Spleen (tissue), 11 donors: ENCODE data around the gene ANKFY1. TPM values are rescaled to one million over a fixed set of nuclear protein-coding genes. Genes with fewer than 3 reads are reported as not detected.

Experiments
- DNase-seq: peaks from one replicate; pipeline ENCODE4 v3.0.0-alpha.2; 2020
- H3K27ac ChIP-seq, 8 donors: fragments of 200-600 bp; sonication (generic) in 7 of 8; 1 replicate in 4 of 8; 2 replicates in 4 of 8; pipeline versions ENCODE4 v1.5.0 to v1.8.0; 2016 to 2021; ENCODE audit warnings: inconsistent platforms in 4 of 8, mild to moderate bottlenecking in 4 of 8, moderate library complexity in 1 of 8
- H3K27me3 ChIP-seq, 7 donors: fragments of 200-600 bp; sonication (generic) in 6 of 7; replicated peaks in 1 of 7; 1 replicate in 4 of 7; 2 replicates in 3 of 7; pipeline versions ENCODE4 v1.5.0 to v1.8.0; 2016 to 2021; ENCODE audit warnings: inconsistent platforms in 3 of 7, mild to moderate bottlenecking in 1 of 7
- H3K36me3 ChIP-seq, 6 donors: fragments of 200-600 bp; sonication (generic) in 5 of 6; 1 replicate in 4 of 6; 2 replicates in 2 of 6; pipeline versions ENCODE4 v1.5.0 to v1.8.0; 2016 to 2021; ENCODE audit warnings: inconsistent platforms in 2 of 6
- H3K4me1 ChIP-seq, 6 donors: fragments of 200-600 bp; sonication (generic) in 5 of 6; 1 replicate in 3 of 6; 2 replicates in 3 of 6; pipeline versions ENCODE4 v1.5.0 to v1.8.0; 2016 to 2021; ENCODE audit warnings: inconsistent platforms in 3 of 6
- H3K4me3 ChIP-seq, 8 donors: fragments of 200-600 bp; sonication (generic) in 7 of 8; 1 replicate in 4 of 8; 2 replicates in 4 of 8; pipeline versions ENCODE4 v1.5.0 to v1.8.0; 2016 to 2021; ENCODE audit warnings: inconsistent platforms in 4 of 8, mild to moderate bottlenecking in 4 of 8, moderate library complexity in 2 of 8
- H3K9me3 ChIP-seq, 8 donors: fragments of 200-600 bp; sonication (generic) in 7 of 8; 1 replicate in 4 of 8; 2 replicates in 4 of 8; pipeline versions ENCODE4 v1.5.0 to v1.8.0; 2016 to 2021; ENCODE audit warnings: inconsistent platforms in 4 of 8
- POLR2A ChIP-seq, 3 donors: fragments of 450-650 bp; IDR thresholded peaks; one replicate each; pipeline ENCODE4 v1.5.1; 2017; ENCODE audit warnings: antibody characterized with exemption in 3 of 3, mild to moderate bottlenecking in 1 of 3
- POLR2AphosphoS5 ChIP-seq, 3 donors: sonication (generic); formaldehyde crosslinking; IDR thresholded peaks; one replicate each; pipeline ENCODE4 v1.5.1; 2017; ENCODE audit warnings: antibody characterized with exemption in 3 of 3
- WGBS, 5 donors: extraction: QIAGEN DNeasy Blood & Tissue Kit in 3 of 5; methylation state at CpG; one replicate each; pipeline versions ENCODE4 v1.1.5 to v1.1.7; 2013 to 2018; 5-methylcytosine and 5-hydroxymethylcytosine counted together
- intact Hi-C: fragments of 100-400 bp; cut with DNase I; formaldehyde crosslinking; loops from one replicate; pipeline ENCODE4 v1.15.0; 2023; ENCODE audit warnings: low total_unique reads
- polyA plus RNA-seq, 3 donors: library from polyadenylated mRNA; stranded (reverse); fragments of 200-250 nt; gene quantifications; one replicate each; pipeline ENCODE4 v1.2.1, GENCODE V29; 2013
- total RNA-seq, 7 donors: library from RNA; depleted of rRNA in 3 of 7; stranded (reverse); fragments of >200 nt in 3 of 7; fragmentation: NEBNext Ultra II Directional in 4 of 7; extraction: Animal tissue kit (Norgen Biotek cat#: 25700) in 4 of 7; gene quantifications; one replicate each; pipeline versions ENCODE4 v1.1.0 to v1.2.1, GENCODE V29; 2016 to 2021
- TF ChIP-seq, protein P1 (sequence below), 11 experiments: fragments of 200-600 bp in 7 of 11; fragments of 450-650 bp in 4 of 11; sonication (generic) in 4 of 11; IDR thresholded peaks in 8 of 11; conservative IDR thresholded peaks in 3 of 11; 1 replicate in 7 of 11; 2 replicates in 4 of 11; pipeline versions ENCODE4 v1.4.0 to v1.8.0; 2016 to 2021; ENCODE audit warnings: antibody characterized with exemption in 11 of 11, inconsistent platforms in 4 of 11, mild to moderate bottlenecking in 1 of 11
- donor health status: healthy with polysubstance abuse.
- donor health status: DM: no; HTN: no; CAD: no; lungs with moderate emphysema.
- donor health status: DM: no; HTN: no; CAD: no.
- donor health status: Bipolar disorder and iron deficiency.
- donor health status: healthy.
- donor health status: DM: no; HTN: no; CAD: no.
- donor health status: DM: yes; HTN: yes; CAD: no.

ANKFY1 gene
- total and polyA plus RNA-seq, 10 donors: 6.1 to 81.5 (median 51.7) TPM

DNA sequence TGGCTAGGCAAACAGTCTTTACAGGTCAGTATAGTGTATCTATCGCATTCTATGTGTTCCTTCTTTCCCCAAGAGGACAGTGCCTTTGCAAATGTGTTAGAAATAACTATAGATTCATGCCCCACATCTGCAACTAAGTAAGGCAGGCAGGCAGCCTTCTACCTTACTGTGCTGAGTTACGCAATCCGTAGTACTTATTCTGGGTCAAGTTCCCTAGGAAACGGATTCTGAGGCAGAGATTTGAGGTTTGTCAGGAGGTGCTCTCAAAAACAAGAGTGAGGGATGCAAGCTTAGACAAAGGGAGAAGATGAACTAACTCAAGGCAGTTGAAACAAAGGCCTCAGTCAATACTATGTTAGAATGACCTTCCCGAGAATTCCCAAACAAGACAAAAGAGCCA lies 12.7 kb upstream of the ANKFY1 start:
- intact Hi-C loops: no loop called here
- Histone ChIP-seq H3K9me3 (no peaks in the 10 kb centered on the region), H3K27ac (no peak overlapping the region), H3K27me3 (no peaks in the 10 kb centered on the region), H3K36me3 (peaks cover under 1 to 80% (median 16%) of the 10 kb centered on the region in 6 donors), H3K4me3 (no peak overlapping the region), H3K4me1 (peaks cover 0 to 15% (median 2%) of the 10 kb centered on the region in 6 donors)
- TF ChIP-seq, protein P1, sequence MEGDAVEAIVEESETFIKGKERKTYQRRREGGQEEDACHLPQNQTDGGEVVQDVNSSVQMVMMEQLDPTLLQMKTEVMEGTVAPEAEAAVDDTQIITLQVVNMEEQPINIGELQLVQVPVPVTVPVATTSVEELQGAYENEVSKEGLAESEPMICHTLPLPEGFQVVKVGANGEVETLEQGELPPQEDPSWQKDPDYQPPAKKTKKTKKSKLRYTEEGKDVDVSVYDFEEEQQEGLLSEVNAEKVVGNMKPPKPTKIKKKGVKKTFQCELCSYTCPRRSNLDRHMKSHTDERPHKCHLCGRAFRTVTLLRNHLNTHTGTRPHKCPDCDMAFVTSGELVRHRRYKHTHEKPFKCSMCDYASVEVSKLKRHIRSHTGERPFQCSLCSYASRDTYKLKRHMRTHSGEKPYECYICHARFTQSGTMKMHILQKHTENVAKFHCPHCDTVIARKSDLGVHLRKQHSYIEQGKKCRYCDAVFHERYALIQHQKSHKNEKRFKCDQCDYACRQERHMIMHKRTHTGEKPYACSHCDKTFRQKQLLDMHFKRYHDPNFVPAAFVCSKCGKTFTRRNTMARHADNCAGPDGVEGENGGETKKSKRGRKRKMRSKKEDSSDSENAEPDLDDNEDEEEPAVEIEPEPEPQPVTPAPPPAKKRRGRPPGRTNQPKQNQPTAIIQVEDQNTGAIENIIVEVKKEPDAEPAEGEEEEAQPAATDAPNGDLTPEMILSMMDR (IDR thresholded peaks at IDR 0.05 in 8 of 11, conservative IDR thresholded peaks at IDR 0.05 in 3 of 11): no peak
- TF ChIP-seq POLR2AphosphoS5 (IDR thresholded peaks at IDR 0.05) (no peak), POLR2A (IDR thresholded peaks at IDR 0.05) (no peak)
- WGBS, 5 donors: 85 to 95% (median 92%) methylated on average over 5 of the region's 5 CpGs
- DNase-seq: no peak

DNA sequence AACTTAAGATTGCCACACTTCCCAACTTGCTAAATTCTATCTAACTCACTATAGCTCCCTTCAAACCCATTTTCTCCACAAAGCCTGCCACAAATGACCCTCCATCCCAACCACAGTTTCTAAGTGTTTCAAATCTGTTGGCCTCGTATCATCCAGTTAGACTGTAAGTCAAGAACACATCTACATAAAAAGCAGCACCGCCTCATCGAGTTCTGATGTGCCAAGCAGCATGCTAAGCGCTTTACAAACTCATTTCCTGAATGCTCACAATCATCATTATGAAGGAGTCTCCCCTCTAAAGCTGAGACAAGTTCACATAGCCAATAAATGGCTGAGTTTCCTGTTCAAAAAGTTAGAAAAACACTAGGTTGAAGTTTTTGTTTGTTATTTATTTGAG lies 9.2 kb upstream of the ANKFY1 start:
- intact Hi-C loops: no loop called here
- WGBS, 5 donors: 59 to 86% (median 78%) methylated on average over 4 of the region's 4 CpGs
- Histone ChIP-seq H3K36me3 (peaks cover 0 to 74% (median 8%) of the 10 kb centered on the region in 6 donors), H3K27me3 (no peaks in the 10 kb centered on the region), H3K27ac (peak overlapping the region in 2 of 8 donors; percentile 8 to 41), H3K9me3 (no peaks in the 10 kb centered on the region), H3K4me1 (peaks cover 0 to 15% (median 2%) of the 10 kb centered on the region in 6 donors), H3K4me3 (no peak overlapping the region)
- DNase-seq: no peak
- TF ChIP-seq POLR2AphosphoS5 (IDR thresholded peaks at IDR 0.05) (no peak), POLR2A (IDR thresholded peaks at IDR 0.05) (no peak)
- TF ChIP-seq, protein P1 (IDR thresholded peaks at IDR 0.05 in 8 of 11, conservative IDR thresholded peaks at IDR 0.05 in 3 of 11): no peak

DNA sequence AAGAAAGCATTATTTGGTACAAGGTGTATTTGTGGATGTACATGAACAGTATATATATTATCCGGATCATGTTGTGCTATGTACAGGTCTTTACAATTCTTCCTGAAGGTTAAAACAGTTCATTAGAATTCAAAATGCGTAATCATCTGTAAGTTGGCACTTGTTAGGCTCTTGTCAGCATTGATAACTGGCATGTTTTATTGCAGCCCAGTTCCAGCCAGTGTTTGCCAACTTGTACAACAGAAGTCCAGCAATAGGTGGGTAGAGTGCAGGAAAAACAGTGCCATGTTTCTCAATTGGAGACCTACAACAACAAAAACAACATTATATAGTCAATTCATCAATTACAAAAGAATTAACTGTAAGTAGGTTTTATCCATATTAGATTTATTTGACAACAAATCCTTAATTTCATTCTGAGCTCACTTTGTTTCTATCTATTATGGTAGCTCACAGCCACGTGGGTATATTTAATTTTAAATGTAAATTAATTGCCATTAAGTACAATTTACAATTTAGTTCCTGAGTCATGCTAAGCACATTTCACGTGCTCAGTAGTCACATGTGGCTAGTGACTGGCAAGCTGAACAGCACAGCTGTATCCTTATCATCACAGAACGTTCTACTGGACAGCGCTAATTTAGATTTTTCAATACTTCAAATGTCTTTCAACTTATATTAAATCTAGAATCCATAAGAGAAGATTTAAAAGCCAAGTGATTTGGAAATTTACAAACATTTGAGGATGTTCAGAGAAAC lies 8.6 kb upstream of the ANKFY1 start:
- no peaks in the 10 kb centered on the region for H3K9me3 ChIP-seq
- no peak for TF ChIP-seq POLR2A (IDR thresholded peaks at IDR 0.05)
- TF ChIP-seq POLR2AphosphoS5 (IDR thresholded peaks at IDR 0.05): no peak
- TF ChIP-seq, protein P1 (IDR thresholded peaks at IDR 0.05 in 8 of 11, conservative IDR thresholded peaks at IDR 0.05 in 3 of 11): no peak
- H3K27me3 ChIP-seq: no peaks in the 10 kb centered on the region
- peak overlapping the region in 2 of 8 donors; percentile 8 to 41 for H3K27ac ChIP-seq
- intact Hi-C loops: no loop called here
- WGBS, 5 donors: 85 to 93% (median 88%) methylated on average over 6 of the region's 6 CpGs
- H3K36me3 ChIP-seq: peaks cover 0 to 74% (median 8%) of the 10 kb centered on the region in 6 donors
- H3K4me1 ChIP-seq: peaks cover 0 to 15% (median 2%) of the 10 kb centered on the region in 6 donors
- H3K4me3 ChIP-seq: no peak overlapping the region
- DNase-seq: no peak

DNA sequence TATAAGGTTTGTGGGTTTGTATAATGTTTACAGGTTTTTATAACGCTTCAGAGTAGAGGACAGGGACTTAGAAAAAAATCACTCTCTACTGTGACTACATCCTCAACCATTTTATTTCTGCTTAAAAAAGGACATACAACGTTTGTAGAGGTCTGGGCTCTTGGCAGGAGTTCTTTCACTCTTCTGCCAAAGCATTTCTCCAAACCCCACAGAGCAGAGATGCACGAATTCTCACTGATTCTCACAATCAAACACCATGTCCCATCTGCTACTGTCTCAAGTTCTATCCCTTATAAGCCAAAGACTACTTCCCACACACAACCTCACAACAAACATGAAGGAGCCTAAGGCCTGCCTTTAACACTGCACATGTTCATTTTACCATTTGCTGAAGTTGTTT lies 7.0 kb upstream of the ANKFY1 start:
- TF ChIP-seq, protein P1 (IDR thresholded peaks at IDR 0.05 in 8 of 11, conservative IDR thresholded peaks at IDR 0.05 in 3 of 11): no peak
- TF ChIP-seq POLR2A (IDR thresholded peaks at IDR 0.05) (no peak), POLR2AphosphoS5 (IDR thresholded peaks at IDR 0.05) (no peak)

More for the DNA sequence above, 7.0 kb upstream of the ANKFY1 start:
- no peak for DNase-seq
- Histone ChIP-seq H3K36me3 (peaks cover 0 to 65% (median 8%) of the 10 kb centered on the region in 6 donors), H3K9me3 (no peaks in the 10 kb centered on the region), H3K27ac (no peak overlapping the region), H3K4me3 (no peak overlapping the region), H3K4me1 (peaks cover 0 to 15% (median 2%) of the 10 kb centered on the region in 6 donors), H3K27me3 (no peaks in the 10 kb centered on the region)
- 77 to 88% (median 87%) methylated on average over 3 of the region's 3 CpGs for WGBS, 5 donors
- intact Hi-C loops: no loop called here
